Upper lobe of left lung (tissue), 4 donors: Measurements from ENCODE around the gene CDADC1.

Source experiments
- CTCF ChIP-seq, 6 experiments: fragments of 450-650 bp in 4 of 6; fragments of 200-600 bp in 2 of 6; sonication (generic) in 2 of 6; IDR thresholded peaks; one replicate each; pipeline ENCODE4 v1.5.1; 2016 to 2019; ENCODE audit warnings: antibody characterized with exemption in 6 of 6
- EP300 ChIP-seq, 4 donors: sonication (generic); formaldehyde crosslinking; IDR thresholded peaks; one replicate each; pipeline ENCODE4 v1.5.1; 2017; ENCODE audit warnings: antibody characterized with exemption in 4 of 4, control low read depth in 2 of 4
- POLR2A ChIP-seq, 4 donors: fragments of 450-650 bp; IDR thresholded peaks; one replicate each; pipeline ENCODE4 v1.5.1; 2016 to 2017; ENCODE audit warnings: antibody characterized with exemption in 4 of 4, mild to moderate bottlenecking in 2 of 4
- POLR2AphosphoS5 ChIP-seq, 2 donors: sonication (generic); formaldehyde crosslinking; IDR thresholded peaks; one replicate each; pipeline ENCODE4 v1.5.1; 2017; ENCODE audit warnings: antibody characterized with exemption in 2 of 2

GRCh38 chr13:49245101-49245500 lies 2.6 kb upstream of the CDADC1 start:
- no peak for TF ChIP-seq POLR2A (IDR thresholded peaks at IDR 0.05)
- no peak for TF ChIP-seq CTCF (IDR thresholded peaks at IDR 0.05)
- TF ChIP-seq POLR2AphosphoS5 (IDR thresholded peaks at IDR 0.05): no peak
- no peak for TF ChIP-seq EP300 (IDR thresholded peaks at IDR 0.05)
